Measurements from ENCODE around the gene CFAP100.

CFAP100 gene

GRCh38 chr3:126399351-126399735, 4.6 kb downstream of the CFAP100 start:
- Histone ChIP-seq H3K79me2 (ENCODE audit: low read length) (no peaks in the 10 kb centered on the region), H3K9me2 (replicated peaks; ENCODE audit: insufficient read depth, low read length) (no peaks in the 10 kb centered on the region), H3K9me3 (replicated peaks; ENCODE audit: insufficient read depth, low read length) (no peaks in the 10 kb centered on the region)

GRCh38 chr3:126399756-126400155, 5.0 kb downstream of the CFAP100 start:
- DNase-seq: no peak
- Histone ChIP-seq H3K9me2 (replicated peaks; ENCODE audit: insufficient read depth, low read length) (no peaks in the 10 kb centered on the region), H3K9ac (ENCODE audit: low read length) (peak overlapping the region; percentile 24; the same call in 1 of the 2 replicates), H3K4me2 (ENCODE audit: low read depth, low read length) (peak overlapping the region; percentile 46), H3K27me3 (replicated peaks; ENCODE audit: insufficient read depth, low read length) (no peaks in the 10 kb centered on the region), H4K20me1 (ENCODE audit: insufficient read depth, low read length) (no peaks in the 10 kb centered on the region), H3K4me3 (ENCODE audit: low read length) (peak overlapping the region; percentile 6; the same call in 1 of the 2 replicates), H3K36me3 (replicated peaks; ENCODE audit: insufficient read depth, low read length) (no peaks in the 10 kb centered on the region), H3K4me1 (ENCODE audit: low read length) (peaks cover 28% of the 10 kb centered on the region), H3K27ac (ENCODE audit: low read length) (peak overlapping the region; percentile 84), H3K9me3 (replicated peaks; ENCODE audit: insufficient read depth, low read length) (no peaks in the 10 kb centered on the region), H3F3A (ENCODE audit: insufficient read depth, low read length) (peaks cover 21% of the 10 kb centered on the region), H3K79me2 (ENCODE audit: low read length) (no peaks in the 10 kb centered on the region), H2AFZ (ENCODE audit: low read length) (peak overlapping the region; percentile 51)
- TF ChIP-seq, protein P1, sequence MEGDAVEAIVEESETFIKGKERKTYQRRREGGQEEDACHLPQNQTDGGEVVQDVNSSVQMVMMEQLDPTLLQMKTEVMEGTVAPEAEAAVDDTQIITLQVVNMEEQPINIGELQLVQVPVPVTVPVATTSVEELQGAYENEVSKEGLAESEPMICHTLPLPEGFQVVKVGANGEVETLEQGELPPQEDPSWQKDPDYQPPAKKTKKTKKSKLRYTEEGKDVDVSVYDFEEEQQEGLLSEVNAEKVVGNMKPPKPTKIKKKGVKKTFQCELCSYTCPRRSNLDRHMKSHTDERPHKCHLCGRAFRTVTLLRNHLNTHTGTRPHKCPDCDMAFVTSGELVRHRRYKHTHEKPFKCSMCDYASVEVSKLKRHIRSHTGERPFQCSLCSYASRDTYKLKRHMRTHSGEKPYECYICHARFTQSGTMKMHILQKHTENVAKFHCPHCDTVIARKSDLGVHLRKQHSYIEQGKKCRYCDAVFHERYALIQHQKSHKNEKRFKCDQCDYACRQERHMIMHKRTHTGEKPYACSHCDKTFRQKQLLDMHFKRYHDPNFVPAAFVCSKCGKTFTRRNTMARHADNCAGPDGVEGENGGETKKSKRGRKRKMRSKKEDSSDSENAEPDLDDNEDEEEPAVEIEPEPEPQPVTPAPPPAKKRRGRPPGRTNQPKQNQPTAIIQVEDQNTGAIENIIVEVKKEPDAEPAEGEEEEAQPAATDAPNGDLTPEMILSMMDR (IDR thresholded peaks at IDR 0.05; ENCODE audit: low read length): no peak
- TF ChIP-seq EZH2 (optimal IDR thresholded peaks at IDR 0.05; ENCODE audit: low read depth, low read length): no peak
- no peak for TF ChIP-seq EZH2phosphoT487 (IDR thresholded peaks at IDR 0.05; ENCODE audit: low read length)

More at GRCh38 chr3:126399351-126399735, 4.6 kb downstream of the CFAP100 start:
- TF ChIP-seq EZH2 (optimal IDR thresholded peaks at IDR 0.05; ENCODE audit: low read depth, low read length): no peak
- TF ChIP-seq, protein P1 (IDR thresholded peaks at IDR 0.05; ENCODE audit: low read length): no peak
- TF ChIP-seq EZH2phosphoT487 (IDR thresholded peaks at IDR 0.05; ENCODE audit: low read length): no peak
- Histone ChIP-seq H3K4me3 (ENCODE audit: low read length) (0 out of 2 replicates have a peak overlapping the region, but pooled peaks have one; percentile 6), H3K27me3 (replicated peaks; ENCODE audit: insufficient read depth, low read length) (no peaks in the 10 kb centered on the region), H3K27ac (ENCODE audit: low read length) (peak overlapping the region; percentile 84), H3K36me3 (replicated peaks; ENCODE audit: insufficient read depth, low read length) (no peaks in the 10 kb centered on the region), H3K4me1 (ENCODE audit: low read length) (peaks cover 28% of the 10 kb centered on the region), H3K9ac (ENCODE audit: low read length) (peak overlapping the region; percentile 47; the same call in 1 of the 2 replicates), H4K20me1 (ENCODE audit: insufficient read depth, low read length) (no peaks in the 10 kb centered on the region), H3K4me2 (ENCODE audit: low read depth, low read length) (peak overlapping the region; percentile 46), H2AFZ (ENCODE audit: low read length) (peak overlapping the region; percentile 51), H3F3A (ENCODE audit: insufficient read depth, low read length) (peaks cover 21% of the 10 kb centered on the region)
- DNase-seq: peak; percentile 71

DNA sequence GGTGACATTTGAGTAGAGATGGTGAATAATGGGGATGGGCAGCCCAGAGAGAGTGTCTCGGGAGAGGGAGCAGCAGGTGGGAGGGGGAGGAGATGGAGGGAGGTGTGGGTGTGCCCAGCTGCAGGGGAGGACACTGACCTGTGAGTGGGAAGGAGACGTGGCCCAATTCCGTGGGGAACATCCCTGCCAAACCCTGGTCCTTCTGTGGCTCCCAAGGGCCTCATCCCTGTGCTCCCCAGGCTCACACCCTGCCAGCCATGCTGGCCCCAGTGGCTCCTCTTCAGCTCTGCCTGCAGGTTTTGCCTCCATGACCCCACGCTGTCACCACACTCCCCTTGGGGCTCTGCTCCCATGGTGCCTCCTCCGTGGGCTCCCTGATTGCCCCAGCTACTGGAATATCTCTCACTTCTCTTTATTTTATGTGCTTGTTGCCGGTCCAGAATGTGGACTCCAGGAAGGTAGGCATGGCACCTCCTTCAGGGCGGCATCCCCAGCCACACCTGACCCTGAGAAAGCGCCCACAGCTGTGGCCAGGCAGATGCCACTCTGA, 7.0 kb downstream of the CFAP100 start:
- no peaks in the 10 kb centered on the region for H4K20me1 ChIP-seq (ENCODE audit: insufficient read depth, low read length)
- H3K4me3 ChIP-seq (ENCODE audit: low read length): no peak overlapping the region
- H2AFZ ChIP-seq (ENCODE audit: low read length): no peak overlapping the region
- no peaks in the 10 kb centered on the region for H3K9me2 ChIP-seq (replicated peaks; ENCODE audit: insufficient read depth, low read length)
- no peak overlapping the region for H3K27ac ChIP-seq (ENCODE audit: low read length)
- peaks cover 28% of the 10 kb centered on the region for H3K4me1 ChIP-seq (ENCODE audit: low read length)
- H3K27me3 ChIP-seq (replicated peaks; ENCODE audit: insufficient read depth, low read length): no peaks in the 10 kb centered on the region
- no peak overlapping the region for H3K9ac ChIP-seq (ENCODE audit: low read length)
- H3K36me3 ChIP-seq (replicated peaks; ENCODE audit: insufficient read depth, low read length): no peaks in the 10 kb centered on the region
- H3K79me2 ChIP-seq (ENCODE audit: low read length): no peaks in the 10 kb centered on the region
- TF ChIP-seq EZH2phosphoT487 (IDR thresholded peaks at IDR 0.05; ENCODE audit: low read length) (no peak), EZH2 (optimal IDR thresholded peaks at IDR 0.05; ENCODE audit: low read depth, low read length) (no peak)
- TF ChIP-seq, protein P1 (IDR thresholded peaks at IDR 0.05; ENCODE audit: low read length): no peak
- no peak for DNase-seq
- H3F3A ChIP-seq (ENCODE audit: insufficient read depth, low read length): peaks cover 21% of the 10 kb centered on the region
- no peak overlapping the region for H3K4me2 ChIP-seq (ENCODE audit: low read depth, low read length)
- H3K9me3 ChIP-seq (replicated peaks; ENCODE audit: insufficient read depth, low read length): no peaks in the 10 kb centered on the region

Data from MM.1S (cell line).